Measurements from ENCODE around the gene ENTR1.

Gene ENTR1

DNA sequence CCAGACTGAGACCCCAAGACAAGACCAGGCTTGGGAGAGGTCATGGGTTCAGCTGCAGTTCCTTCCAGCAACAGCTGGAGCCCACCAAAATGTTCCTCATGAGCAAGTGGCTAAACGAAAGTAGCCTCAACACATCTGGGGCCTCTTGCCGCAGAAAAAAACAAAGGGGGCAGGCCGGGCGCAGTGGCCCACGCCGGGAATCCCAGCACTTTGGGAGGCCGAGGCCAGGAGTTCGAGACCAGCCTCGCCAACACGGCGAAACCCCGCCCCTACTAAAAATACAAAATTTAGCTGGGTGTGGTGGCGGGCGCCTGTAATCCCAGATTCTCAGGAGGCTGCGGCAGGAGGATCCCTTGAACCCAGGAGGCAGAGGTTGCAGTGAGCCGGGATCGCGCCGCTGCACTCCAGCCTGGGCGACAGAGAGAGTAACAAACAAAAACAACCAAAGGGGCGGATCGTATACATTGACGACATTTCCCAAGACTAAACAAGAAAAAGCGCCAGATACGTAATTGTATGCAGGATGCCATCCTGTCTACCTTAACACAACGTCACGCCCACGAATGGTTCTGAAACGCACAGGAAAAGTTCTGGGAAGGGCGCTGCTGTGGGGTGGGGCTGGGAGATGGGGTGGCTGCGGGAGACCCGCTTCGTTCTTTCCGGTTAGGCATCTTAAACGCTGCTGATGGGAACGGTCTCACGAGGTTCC is 27.6 kb upstream of the ENTR1 start:
- no peak for TF ChIP-seq CTCF (IDR thresholded peaks at IDR 0.05; ENCODE audit: insufficient read depth, missing control alignments)
- FAIRE-seq (no peak), DNase-seq (ENCODE audit: insufficient read length, low spot score) (no peak)

DNA sequence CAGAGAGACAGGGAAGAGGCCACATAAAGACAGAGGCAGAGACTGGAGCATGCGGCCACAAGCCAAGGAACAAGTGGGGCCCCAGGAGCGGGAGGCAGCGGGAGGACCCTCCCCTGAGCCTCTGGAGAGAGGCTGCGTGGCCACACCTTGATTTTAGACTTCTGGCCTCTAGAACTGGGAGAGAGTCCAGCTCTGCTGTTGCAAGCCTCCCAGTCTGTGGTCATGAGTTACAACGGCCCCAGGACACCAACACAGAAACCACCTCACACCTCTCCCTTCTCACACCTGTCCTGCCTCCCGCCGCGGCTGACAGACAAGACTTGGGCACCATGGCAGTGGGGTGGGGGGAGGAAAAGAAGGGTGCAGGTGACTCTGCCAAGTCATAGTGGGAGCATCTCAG is 27.0 kb upstream of the ENTR1 start:
- FAIRE-seq, result no peak

DNA sequence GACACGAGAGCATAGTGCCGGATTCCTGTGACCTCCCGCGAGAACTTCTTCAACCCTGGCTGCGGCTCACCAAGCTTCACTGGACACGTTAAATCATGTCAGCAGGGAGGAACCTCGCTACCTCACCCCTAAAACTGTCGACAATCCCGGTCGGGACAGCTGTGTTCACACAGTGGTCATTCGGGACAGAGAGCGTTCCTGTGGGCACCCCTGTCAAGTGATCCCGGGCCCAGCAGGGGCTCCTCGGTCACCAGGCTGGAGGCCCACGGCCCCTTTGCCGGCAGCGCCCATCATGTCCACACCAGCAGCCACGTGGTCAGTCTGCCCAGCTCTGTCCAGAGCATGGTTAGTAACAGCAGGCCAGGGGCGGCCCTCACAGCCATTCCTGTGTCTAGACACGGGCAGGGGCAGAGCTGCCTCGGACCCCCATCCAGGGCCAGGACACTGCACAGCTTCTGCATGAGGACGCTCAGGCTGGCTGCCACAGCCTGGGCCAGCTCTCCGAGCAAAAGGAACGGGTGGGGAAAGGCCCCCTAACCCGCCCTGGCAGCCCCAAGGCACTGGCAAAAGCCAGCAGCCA is 25.7 kb upstream of the ENTR1 start:
- no peak for FAIRE-seq
- no peak for DNase-seq (ENCODE audit: insufficient read length, low spot score)
- no peak for TF ChIP-seq CTCF (IDR thresholded peaks at IDR 0.05; ENCODE audit: insufficient read depth, missing control alignments)

More for the DNA sequence above, 27.0 kb upstream of the ENTR1 start:
- no peak for DNase-seq (ENCODE audit: insufficient read length, low spot score)
- TF ChIP-seq CTCF (IDR thresholded peaks at IDR 0.05; ENCODE audit: insufficient read depth, missing control alignments), result no peak

DNA sequence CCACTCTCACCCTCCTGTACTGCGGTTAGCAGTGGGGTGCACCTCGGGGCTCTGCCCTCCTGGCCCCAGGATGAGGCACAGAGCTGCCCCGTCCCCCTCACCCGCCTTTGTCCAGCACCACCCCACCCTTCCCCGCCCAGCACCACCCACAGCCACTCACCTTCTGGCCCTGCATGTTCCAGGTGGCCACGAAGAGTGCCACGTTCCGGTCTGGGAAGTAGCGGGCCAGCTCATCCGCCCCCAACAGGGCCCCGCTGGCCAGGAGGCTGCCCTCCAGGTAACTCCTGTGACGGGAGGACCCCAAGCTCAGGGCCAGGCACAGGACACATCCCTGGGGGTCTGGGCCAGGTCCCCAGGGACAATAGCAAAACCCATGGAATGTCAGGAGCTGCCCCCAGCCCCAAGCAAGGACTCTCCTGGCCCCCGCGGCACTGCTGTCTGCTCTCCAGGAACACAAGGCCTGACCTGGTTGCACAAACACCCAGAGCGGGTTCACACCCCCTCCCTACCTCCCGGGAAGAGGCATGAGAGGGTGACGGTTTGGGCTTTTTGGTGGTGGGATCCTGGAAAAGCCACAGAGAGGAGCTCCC is 24.3 kb upstream of the ENTR1 start:
- FAIRE-seq, result no peak
- no peak for DNase-seq (ENCODE audit: insufficient read length, low spot score)
- TF ChIP-seq CTCF (IDR thresholded peaks at IDR 0.05; ENCODE audit: insufficient read depth, missing control alignments), result no peak

DNA sequence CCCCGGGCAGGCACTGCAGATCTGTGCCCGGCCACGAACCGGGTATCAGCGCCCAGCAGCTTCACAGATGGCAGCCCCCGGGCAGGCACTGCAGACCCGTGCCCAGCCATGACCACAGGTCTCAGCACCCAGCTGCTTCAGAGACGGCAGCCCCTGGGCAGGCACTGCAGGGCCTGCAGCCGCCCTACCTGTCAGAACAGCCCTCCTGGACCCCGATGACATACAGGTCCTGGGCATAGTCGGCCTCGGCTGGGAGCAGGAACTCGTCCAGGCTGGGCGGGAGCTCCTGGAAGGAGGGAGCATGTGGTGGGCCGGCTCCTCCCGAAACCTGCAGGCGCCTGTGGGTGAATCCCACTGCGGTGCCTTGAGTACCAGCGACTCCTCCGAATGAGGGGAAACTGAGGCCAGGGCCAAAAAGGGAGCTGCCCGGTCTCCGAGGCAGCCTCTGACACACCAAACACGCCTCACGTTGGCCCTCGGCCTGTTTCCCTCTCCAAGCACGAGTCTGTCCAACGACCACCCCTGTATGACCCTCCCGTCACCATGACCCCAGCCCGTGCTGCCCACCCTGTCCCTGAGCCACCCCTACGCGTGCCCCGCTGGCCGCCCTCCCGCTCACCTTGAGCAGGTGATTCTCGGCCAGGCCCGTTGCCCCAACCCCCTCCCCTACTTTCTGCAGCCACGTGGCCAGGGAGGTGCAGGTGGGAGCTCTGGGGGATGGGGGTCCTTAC is 23.6 kb upstream of the ENTR1 start:
- no peak for DNase-seq (ENCODE audit: insufficient read length, low spot score)
- FAIRE-seq, result no peak
- TF ChIP-seq CTCF (IDR thresholded peaks at IDR 0.05; ENCODE audit: insufficient read depth, missing control alignments), result no peak

DNA sequence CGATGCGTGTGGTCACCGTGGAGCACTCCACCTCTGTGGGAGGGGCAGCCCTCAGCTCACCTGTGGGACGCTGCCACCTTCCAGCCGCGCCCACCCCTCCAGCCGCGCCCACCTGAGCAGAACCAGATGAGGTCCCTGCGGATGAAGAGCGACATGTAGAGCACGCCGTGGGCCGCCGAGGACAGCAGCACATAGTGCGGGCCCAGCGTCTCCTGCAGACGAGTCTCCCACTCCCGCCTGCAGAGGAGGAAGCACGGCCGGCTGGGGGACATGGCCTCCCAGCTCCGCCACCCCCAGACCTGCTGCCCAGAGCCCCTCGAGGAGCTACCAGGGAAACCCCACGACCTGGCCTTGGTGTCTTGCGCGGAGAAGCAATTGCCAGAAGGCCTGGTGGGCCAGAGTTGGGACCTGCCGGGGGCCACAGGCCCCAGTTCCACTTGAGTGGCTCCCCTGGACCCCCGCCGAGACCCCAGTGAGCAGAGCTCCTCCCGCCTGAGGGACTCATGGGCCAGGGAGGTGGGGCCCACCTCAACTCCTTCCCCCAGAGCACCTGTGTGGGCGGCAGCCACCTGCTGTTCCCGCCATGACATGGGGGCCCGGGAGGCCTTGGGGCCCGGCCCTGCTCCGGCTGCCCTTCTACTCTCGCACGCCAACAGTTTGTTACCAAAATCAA is 22.8 kb upstream of the ENTR1 start:
- FAIRE-seq (no peak), DNase-seq (ENCODE audit: insufficient read length, low spot score) (no peak)
- TF ChIP-seq CTCF (IDR thresholded peaks at IDR 0.05; ENCODE audit: insufficient read depth, missing control alignments), result no peak
